ENCODE measurements around the gene SNRPD3.
"Not testable (repeated sequence)": the region's sequence is repeated elsewhere in the genome, so short reads cannot be mapped to it uniquely, and the experiment has no call there.

Gene SNRPD3

DNA sequence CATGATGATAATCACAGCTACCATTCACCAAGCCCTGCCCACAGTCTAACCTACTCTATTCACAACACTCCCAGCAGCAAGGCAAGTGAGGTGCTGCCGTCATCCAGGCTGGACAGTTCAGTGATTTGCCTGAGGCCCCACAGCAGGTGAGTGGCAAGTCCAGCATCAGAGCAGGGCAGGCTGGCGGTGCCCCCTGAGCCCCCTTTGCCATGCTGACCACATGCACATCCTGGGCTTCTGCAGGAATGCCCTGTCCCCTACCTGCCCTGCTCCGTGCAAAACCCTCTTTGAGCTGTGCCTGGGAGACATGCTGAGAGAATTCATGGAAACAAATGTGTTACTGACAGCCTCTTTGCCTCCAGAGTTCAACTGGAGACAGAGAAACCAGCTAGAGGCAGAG is 54.1 kb downstream of the SNRPD3 start:
- DNase-seq (ENCODE audit: low read depth, low spot score) = not testable (repeated sequence)

DNA sequence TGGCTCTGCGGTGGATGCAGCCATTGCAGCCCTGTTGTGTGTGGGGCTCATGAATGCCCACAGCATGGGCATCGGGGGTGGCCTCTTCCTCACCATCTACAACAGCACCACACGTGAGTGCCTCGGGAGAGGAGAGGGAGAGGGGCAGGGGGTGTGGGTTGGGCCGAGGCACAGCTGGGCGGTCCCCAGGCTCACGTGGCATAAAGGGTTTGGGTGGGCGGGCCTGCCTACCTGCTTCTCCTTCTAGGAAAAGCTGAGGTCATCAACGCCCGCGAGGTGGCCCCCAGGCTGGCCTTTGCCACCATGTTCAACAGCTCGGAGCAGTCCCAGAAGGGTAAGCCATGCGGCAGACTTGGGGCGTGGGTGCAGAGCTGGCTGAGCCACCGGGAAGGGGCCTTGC is 59.0 kb downstream of the SNRPD3 start:
- not testable (repeated sequence) for DNase-seq (ENCODE audit: low read depth, low spot score)

- not testable (repeated sequence) for DNase-seq (ENCODE audit: low read depth, low spot score)
These were observed 65.4 kb downstream of the SNRPD3 start for GRCh38 chr22:24621244-24621643.

- DNase-seq (ENCODE audit: low read depth, low spot score) = not testable (repeated sequence)
These were observed 66.8 kb downstream of the SNRPD3 start for GRCh38 chr22:24622596-24622995.
